HepG2 (cell line): ENCODE measurements around the gene CAMTA1.

ENCODE experiments used
- ARID4A ChIP-seq: sonication (generic); formaldehyde crosslinking; IDR thresholded peaks from 2 replicates; pipeline ENCODE4 v1.5.0; 2020; ENCODE audit warnings: mild to moderate bottlenecking, missing genetic modification reagents, borderline replicate concordance
- CHD2 ChIP-seq: IDR thresholded peaks from 2 replicates; pipeline ENCODE4 v1.6.1; 2011; ENCODE audit warnings: low read depth, low read length, improper control_type of control experiment
- MYNN ChIP-seq: sonication (generic); formaldehyde crosslinking; IDR thresholded peaks from 2 replicates; pipeline ENCODE4 v1.4.0; 2020; ENCODE audit warnings: mild to moderate bottlenecking, low read depth, missing genetic modification reagents
- PRDM10 ChIP-seq: sonication (generic); formaldehyde crosslinking; IDR thresholded peaks from 2 replicates; pipeline ENCODE4 v1.4.0; 2020; ENCODE audit warnings: low read depth, missing genetic modification reagents
- SNAPC2 ChIP-seq: sonication (generic); formaldehyde crosslinking; IDR thresholded peaks from 2 replicates; pipeline ENCODE4 v1.8.1; 2022; ENCODE audit warnings: mild to moderate bottlenecking, missing genetic modification reagents
- ZNF607 ChIP-seq: sonication (generic); formaldehyde crosslinking; IDR thresholded peaks from 2 replicates; pipeline ENCODE4 v1.5.1; 2020; ENCODE audit warnings: missing genetic modification reagents, mild to moderate bottlenecking, borderline replicate concordance
- ZNF761 ChIP-seq: sonication (generic); formaldehyde crosslinking; conservative IDR thresholded peaks from 2 replicates; pipeline ENCODE4 v1.4.0; 2020; ENCODE audit warnings: mild to moderate bottlenecking, missing genetic modification reagents

DNA sequence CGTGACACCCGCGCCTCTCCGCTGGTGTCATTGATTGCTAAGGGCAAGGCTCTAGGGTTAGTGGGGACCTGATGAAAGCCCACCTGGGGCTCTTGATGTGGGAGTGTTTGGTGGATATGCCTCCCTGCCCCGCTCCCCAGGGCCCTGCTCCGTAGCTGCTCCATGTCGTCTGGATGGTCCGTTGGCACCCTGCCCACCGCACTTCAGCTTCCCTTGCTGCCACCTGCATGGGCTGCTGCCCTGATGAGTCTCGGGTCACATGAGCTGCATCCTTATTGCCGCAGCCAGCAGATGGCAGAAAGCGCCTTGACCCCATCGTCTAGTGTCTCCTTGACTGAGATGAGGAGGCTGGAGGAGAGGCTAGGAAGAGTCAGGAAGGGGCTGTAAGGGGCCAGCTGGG is 439.4 kb downstream of the CAMTA1 start:
- TF ChIP-seq ARID4A (no peak), CHD2 (no peak), ZNF761 (CRISPR knock-in tag) (no peak), PRDM10 (CRISPR knock-in tag) (no peak), SNAPC2 (no peak), ZNF607 (no peak), MYNN (CRISPR knock-in tag) (no peak)
